ENCODE measurements around the gene TREML4. TPM values are rescaled to one million over a fixed set of nuclear protein-coding genes. Genes with fewer than 3 reads are reported as not detected.
A peak's percentile ranks its signal among the peaks of the same experiment; 100 is the strongest.

Gene TREML4
- total RNA-seq, 2 donors from 2014 or later = not detected

- no peak for TF ChIP-seq CTCF (IDR thresholded peaks at IDR 0.05)
- H3K4me1 ChIP-seq = no peaks in the 10 kb centered on the region
- peak overlapping the region; percentile 47 for H3K27ac ChIP-seq
- H3K4me3 ChIP-seq = no peak overlapping the region
- no peaks in the 10 kb centered on the region for H3K9me3 ChIP-seq
- DNase-seq = no peak
- H3K27me3 ChIP-seq = no peaks in the 10 kb centered on the region
- intact Hi-C loops (cut with DNase I) = no loop called here
- H3K36me3 ChIP-seq = no peaks in the 10 kb centered on the region
- no peak overlapping the region for H3K9ac ChIP-seq (ENCODE audit: low read depth in 2 of 2, low read length in 2 of 2)
These were observed 27.8 kb upstream of the TREML4 start for GRCh38 chr6:41200296-41200900.

GRCh38 chr6:41200901-41201763, 27.0 kb upstream of the TREML4 start, which contains the start of gene TREML2:
Gene TREML2 (minus strand): TSS chr6:41201149. CDS start chr6:41201008, 141 bp downstream.
- Histone ChIP-seq H3K4me1 (no peaks in the 10 kb centered on the region), H3K36me3 (no peaks in the 10 kb centered on the region), H3K9me3 (no peaks in the 10 kb centered on the region), H3K27me3 (no peaks in the 10 kb centered on the region), H3K27ac (peak within 1 kb of the TSS; percentile 47), H3K4me3 (no peak within 1 kb of the TSS), H3K9ac (ENCODE audit: low read depth in 2 of 2, low read length in 2 of 2) (no peak within 1 kb of the TSS)
- no peak for DNase-seq
- intact Hi-C loops (cut with DNase I) = no loop called here
- no peak for TF ChIP-seq CTCF (IDR thresholded peaks at IDR 0.05)

DNA sequence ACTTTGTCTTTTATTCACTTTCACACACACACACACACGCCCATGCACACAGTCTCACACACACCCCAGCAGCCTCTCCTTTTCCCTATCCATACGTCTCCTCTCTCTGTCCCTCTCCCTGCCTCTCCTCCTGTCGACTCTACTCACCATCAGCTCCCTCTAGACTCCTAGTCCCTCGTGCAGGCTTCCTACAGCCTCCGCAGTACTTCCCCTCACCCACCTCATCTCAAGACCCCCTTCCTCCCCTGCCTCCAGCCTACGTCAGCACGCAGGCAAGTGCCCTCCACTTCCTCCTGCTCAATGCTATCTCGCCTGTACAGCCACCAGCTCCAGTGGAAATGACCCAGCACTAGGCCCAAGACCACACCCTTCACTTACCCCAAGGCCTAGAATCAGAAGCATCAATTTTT, 26.4 kb upstream of the TREML4 start:
- H3K36me3 ChIP-seq = no peaks in the 10 kb centered on the region
- H3K27ac ChIP-seq = peak overlapping the region; percentile 47

GRCh38 chr6:41204156-41204555, 24.0 kb upstream of the TREML4 start:
- H3K27ac ChIP-seq = no peak overlapping the region
- H3K27me3 ChIP-seq = no peaks in the 10 kb centered on the region
- H3K36me3 ChIP-seq = no peaks in the 10 kb centered on the region
- TF ChIP-seq CTCF (IDR thresholded peaks at IDR 0.05) = no peak
- no peak overlapping the region for H3K4me3 ChIP-seq
- H3K9me3 ChIP-seq = no peaks in the 10 kb centered on the region
- H3K9ac ChIP-seq (ENCODE audit: low read depth in 2 of 2, low read length in 2 of 2) = no peak overlapping the region
- intact Hi-C loops (cut with DNase I) = no loop called here
- H3K4me1 ChIP-seq = no peaks in the 10 kb centered on the region
- no peak for DNase-seq

More for the DNA sequence above, 26.4 kb upstream of the TREML4 start:
- DNase-seq = no peak
- Histone ChIP-seq H3K9me3 (no peaks in the 10 kb centered on the region), H3K4me1 (no peaks in the 10 kb centered on the region), H3K27me3 (no peaks in the 10 kb centered on the region), H3K4me3 (no peak overlapping the region), H3K9ac (ENCODE audit: low read depth in 2 of 2, low read length in 2 of 2) (no peak overlapping the region)
- no peak for TF ChIP-seq CTCF (IDR thresholded peaks at IDR 0.05)
- intact Hi-C loops (cut with DNase I) = no loop called here

DNA sequence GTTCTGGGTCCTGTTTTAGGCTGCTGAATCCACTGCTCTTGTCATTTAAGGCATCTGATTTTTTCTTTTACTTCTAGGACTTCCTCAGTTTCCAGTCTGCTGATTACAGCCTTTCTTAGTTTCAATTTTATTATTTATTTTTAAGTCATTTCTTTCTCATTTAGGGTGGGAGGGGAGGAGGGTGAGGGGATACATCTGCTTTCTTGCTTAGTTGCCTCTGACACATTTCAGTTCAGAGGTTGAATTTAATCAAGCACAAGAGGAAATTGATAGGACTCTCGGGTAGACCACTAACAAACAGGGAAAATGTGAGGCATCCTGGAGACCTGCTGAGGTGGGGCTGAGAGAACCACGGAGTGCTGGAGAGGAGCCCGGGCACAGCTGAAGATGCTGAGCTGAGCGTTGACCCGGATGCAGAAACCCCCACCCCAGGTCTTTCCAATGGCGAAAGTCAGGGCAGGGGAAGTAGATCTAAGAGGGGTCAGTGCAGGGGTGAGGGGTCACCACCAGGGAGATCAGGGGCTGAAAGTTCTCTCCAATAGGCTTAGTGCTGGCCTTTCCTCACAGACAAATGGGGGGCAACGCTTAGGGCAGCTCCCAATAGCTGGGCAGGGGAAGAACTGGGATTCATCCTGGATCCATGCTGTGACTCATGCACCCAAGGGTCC, 19.6 kb upstream of the TREML4 start:
- H3K36me3 ChIP-seq = no peaks in the 10 kb centered on the region
- DNase-seq = no peak
- H3K27ac ChIP-seq = no peak overlapping the region
- intact Hi-C loops (cut with DNase I) = no loop called here
- H3K4me1 ChIP-seq = no peaks in the 10 kb centered on the region
- TF ChIP-seq CTCF (IDR thresholded peaks at IDR 0.05) = no peak
- H3K9me3 ChIP-seq = no peaks in the 10 kb centered on the region
- no peak overlapping the region for H3K4me3 ChIP-seq
- H3K27me3 ChIP-seq = no peaks in the 10 kb centered on the region
- no peak overlapping the region for H3K9ac ChIP-seq (ENCODE audit: low read depth in 2 of 2, low read length in 2 of 2)

All from colonic mucosa (tissue), 4 donors.